Endothelial cell of umbilical vein (primary cell): ENCODE measurements around the gene LIN7B.

Source experiments
- EZH2 ChIP-seq: IDR thresholded peaks from 2 replicates; pipeline ENCODE4 v1.6.1; 2012; ENCODE audit warnings: borderline replicate concordance, low read depth, mild to moderate bottlenecking, moderate library complexity, low read length, inconsistent platforms; ENCODE audit not compliant: severe bottlenecking
- POLR2A ChIP-seq: IDR thresholded peaks from 2 replicates; pipeline ENCODE4 v1.6.1; 2012; ENCODE audit warnings: low read depth, mild to moderate bottlenecking, control low read depth, low read length
- POLR2AphosphoS5 ChIP-seq: IDR thresholded peaks from 2 replicates; pipeline ENCODE4 v1.6.1; 2012; ENCODE audit warnings: low read depth, mild to moderate bottlenecking, control low read depth, low read length, moderate library complexity; ENCODE audit not compliant: insufficient read depth
- TF ChIP-seq, protein P1 (sequence below), 2 donors: IDR thresholded peaks; 1 replicate in 1 of 2; 2 replicates in 1 of 2; pipeline ENCODE4 v1.5.1; 2011; ENCODE audit warnings: low read length in 2 of 2, mild to moderate bottlenecking in 2 of 2, moderate library complexity in 2 of 2, control low read depth in 1 of 2, inconsistent platforms in 1 of 2, low read depth in 1 of 2; ENCODE audit not compliant: insufficient read depth in 1 of 2; ENCODE audit errors: extremely low read depth in 1 of 2

DNA sequence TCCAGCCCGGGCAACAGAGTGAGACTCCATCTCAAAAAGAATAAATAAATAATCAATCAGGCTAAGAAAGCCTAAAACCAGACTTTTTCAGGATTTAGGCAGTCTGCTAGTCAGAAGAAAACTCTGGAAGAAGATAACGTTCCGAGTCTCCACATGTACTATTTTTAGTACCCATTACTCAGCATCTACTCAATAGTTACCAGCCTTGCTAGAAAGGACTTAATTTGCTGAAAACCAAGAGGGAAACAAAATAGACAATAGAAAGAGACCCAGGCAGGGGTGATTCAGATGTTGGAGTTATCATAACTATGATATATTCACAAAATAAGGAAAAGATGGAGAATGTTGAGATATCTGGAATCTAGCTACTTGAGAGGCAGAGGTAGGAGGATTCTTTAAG is 3.6 kb upstream of the LIN7B start:
- TF ChIP-seq, protein P1, sequence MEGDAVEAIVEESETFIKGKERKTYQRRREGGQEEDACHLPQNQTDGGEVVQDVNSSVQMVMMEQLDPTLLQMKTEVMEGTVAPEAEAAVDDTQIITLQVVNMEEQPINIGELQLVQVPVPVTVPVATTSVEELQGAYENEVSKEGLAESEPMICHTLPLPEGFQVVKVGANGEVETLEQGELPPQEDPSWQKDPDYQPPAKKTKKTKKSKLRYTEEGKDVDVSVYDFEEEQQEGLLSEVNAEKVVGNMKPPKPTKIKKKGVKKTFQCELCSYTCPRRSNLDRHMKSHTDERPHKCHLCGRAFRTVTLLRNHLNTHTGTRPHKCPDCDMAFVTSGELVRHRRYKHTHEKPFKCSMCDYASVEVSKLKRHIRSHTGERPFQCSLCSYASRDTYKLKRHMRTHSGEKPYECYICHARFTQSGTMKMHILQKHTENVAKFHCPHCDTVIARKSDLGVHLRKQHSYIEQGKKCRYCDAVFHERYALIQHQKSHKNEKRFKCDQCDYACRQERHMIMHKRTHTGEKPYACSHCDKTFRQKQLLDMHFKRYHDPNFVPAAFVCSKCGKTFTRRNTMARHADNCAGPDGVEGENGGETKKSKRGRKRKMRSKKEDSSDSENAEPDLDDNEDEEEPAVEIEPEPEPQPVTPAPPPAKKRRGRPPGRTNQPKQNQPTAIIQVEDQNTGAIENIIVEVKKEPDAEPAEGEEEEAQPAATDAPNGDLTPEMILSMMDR (IDR thresholded peaks at IDR 0.05; ENCODE audit: extremely low read depth in 1 of 2, insufficient read depth in 1 of 2, low read depth in 1 of 2, low read length in 2 of 2) = no peak
- TF ChIP-seq EZH2 (no peak), POLR2A (no peak), POLR2AphosphoS5 (no peak)
